Cardiac muscle cell (in vitro differentiated cells and primary cell): ENCODE data around the gene AJAP1. TPM values are rescaled to one million over a fixed set of nuclear protein-coding genes. Genes with fewer than 3 reads are reported as not detected.

Experiments used
- DNase-seq, 2 donors: peaks; one replicate each; pipeline versions ENCODE4 v3.0.0 to v3.0.0-alpha.2; 2010 to 2017; ENCODE audit warnings: low read depth in 1 of 2, low spot score in 1 of 2
- H3K27ac ChIP-seq: fragments of 200-600 bp; sonication (generic); 2 replicates; pipeline ENCODE4 v1.5.1; 2016
- H3K27me3 ChIP-seq: fragments of 200-600 bp; sonication (generic); 2 replicates; pipeline ENCODE4 v1.6.0; 2016; ENCODE audit warnings: control low read depth
- H3K36me3 ChIP-seq: fragments of 200-600 bp; sonication (generic); 2 replicates; pipeline ENCODE4 v1.5.1; 2016; ENCODE audit warnings: control low read depth
- H3K4me1 ChIP-seq: fragments of 200-600 bp; sonication (generic); 2 replicates; pipeline ENCODE4 v1.8.1; 2017; ENCODE audit warnings: low read depth, mild to moderate bottlenecking, mixed run types
- H3K4me3 ChIP-seq: fragments of 200-600 bp; sonication (generic); 2 replicates; pipeline ENCODE4 v1.5.1; 2016; ENCODE audit warnings: mild to moderate bottlenecking
- H3K9me3 ChIP-seq: fragments of 200-600 bp; sonication (generic); 2 replicates; pipeline ENCODE4 v1.5.1; 2017; ENCODE audit warnings: low read depth, mild to moderate bottlenecking, control low read depth
- CTCF ChIP-seq: IDR thresholded peaks from 2 replicates; pipeline ENCODE4 v1.5.1; 2012; ENCODE audit warnings: low read depth, mild to moderate bottlenecking, low read length
- polyA plus RNA-seq: library from polyadenylated mRNA; unstranded; fragments of >200 nt; fragmentation: Nextera tagmentation; extraction: Ambion mirVana; gene quantifications from 2 replicates; pipeline ENCODE4 v1.2.1, GENCODE V29; 2016
- total RNA-seq: library from RNA; depleted of rRNA; stranded (reverse); fragments of >200 nt; gene quantifications from 2 replicates; pipeline ENCODE4 v1.2.3, GENCODE V29; 2016

AJAP1 gene
- total and polyA plus RNA-seq, 2 experiments from 2014 or later = not detected

DNA sequence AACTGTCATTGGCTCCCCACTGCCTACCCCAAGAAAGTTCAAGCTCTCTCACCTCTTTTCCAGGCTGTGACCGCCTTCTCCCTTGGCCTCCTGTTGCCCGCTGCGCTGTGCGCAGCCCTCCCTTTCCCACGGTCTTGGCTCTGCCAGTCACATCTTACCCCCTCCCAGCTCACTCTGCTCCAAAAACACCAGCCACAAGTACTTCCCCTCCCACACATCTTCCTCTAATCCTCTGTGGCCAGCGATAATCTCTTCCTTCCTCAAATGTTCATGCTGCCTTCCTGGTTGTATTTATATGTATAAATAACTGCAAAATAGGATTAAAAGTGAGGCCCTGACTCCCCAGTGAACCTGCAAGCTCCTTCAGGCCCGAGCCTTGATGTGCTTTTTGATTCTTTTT lies 81.8 kb downstream of the AJAP1 start:
- no peaks in the 10 kb centered on the region for H3K9me3 ChIP-seq
- no peaks in the 10 kb centered on the region for H3K4me1 ChIP-seq
- no peak for TF ChIP-seq CTCF
- H3K36me3 ChIP-seq = no peaks in the 10 kb centered on the region
- no peak overlapping the region for H3K4me3 ChIP-seq
- no peak overlapping the region for H3K27ac ChIP-seq
- no peaks in the 10 kb centered on the region for H3K27me3 ChIP-seq
- no peak for DNase-seq

DNA sequence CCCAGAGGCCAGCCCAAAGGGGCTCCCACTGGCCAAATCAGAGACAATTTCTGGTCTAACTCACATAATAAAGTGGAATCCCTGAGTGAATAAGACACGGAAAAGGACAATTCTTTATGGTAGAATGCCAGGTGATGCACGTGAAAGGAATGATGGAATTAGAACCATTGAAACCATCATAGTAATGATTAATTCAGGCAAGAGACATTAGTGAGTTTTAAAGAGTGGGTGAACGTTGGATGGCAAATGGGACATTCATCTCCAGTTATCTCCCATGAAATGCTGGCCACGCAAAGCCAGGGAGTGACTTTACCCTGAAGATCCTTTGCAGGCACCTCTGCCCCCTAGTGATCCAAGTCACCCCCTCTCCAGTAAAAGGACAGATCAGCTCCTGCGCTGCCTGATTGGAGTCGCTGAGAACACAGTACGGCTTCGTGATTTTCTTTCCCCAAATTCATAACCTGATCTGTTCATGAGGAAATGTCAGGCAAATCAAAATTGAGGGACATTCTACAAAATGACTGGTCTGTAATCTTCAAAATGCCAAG lies 87.5 kb downstream of the AJAP1 start:
- DNase-seq = no peak
- H3K27ac ChIP-seq = no peak overlapping the region
- H3K4me1 ChIP-seq = no peaks in the 10 kb centered on the region
- H3K27me3 ChIP-seq = no peaks in the 10 kb centered on the region
- no peak overlapping the region for H3K4me3 ChIP-seq
- TF ChIP-seq CTCF = no peak
- H3K9me3 ChIP-seq = no peaks in the 10 kb centered on the region
- no peaks in the 10 kb centered on the region for H3K36me3 ChIP-seq

- no peak for TF ChIP-seq CTCF
- DNase-seq = no peak
- no peak overlapping the region for H3K4me3 ChIP-seq
- no peaks in the 10 kb centered on the region for H3K27me3 ChIP-seq
- H3K27ac ChIP-seq = no peak overlapping the region
- no peaks in the 10 kb centered on the region for H3K9me3 ChIP-seq
- H3K4me1 ChIP-seq = no peaks in the 10 kb centered on the region
- no peaks in the 10 kb centered on the region for H3K36me3 ChIP-seq
These were observed 89.8 kb downstream of the AJAP1 start for GRCh38 chr1:4743978-4744750.

DNA sequence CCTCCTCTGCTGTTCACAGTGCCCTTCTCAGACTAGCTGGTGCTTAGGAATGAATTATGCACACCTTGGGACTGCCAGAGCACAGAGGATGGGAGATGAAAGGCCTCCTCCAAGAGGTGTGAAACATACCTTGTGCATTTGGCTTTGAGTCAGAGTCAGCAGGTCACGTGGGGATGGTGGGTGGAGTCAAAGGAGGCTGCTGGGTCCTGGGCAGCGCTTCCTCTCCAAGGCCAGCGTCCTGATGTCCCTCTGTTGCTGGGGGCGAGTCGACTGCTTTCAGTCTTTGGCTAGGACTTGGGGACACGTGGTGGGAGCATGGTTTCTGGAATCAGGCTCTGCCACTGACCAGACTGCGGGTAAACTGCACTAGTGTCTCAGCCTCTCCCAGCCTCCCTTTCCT lies 91.2 kb downstream of the AJAP1 start:
- H3K9me3 ChIP-seq = no peaks in the 10 kb centered on the region
- H3K27ac ChIP-seq = no peak overlapping the region
- TF ChIP-seq CTCF = no peak

GRCh38 chr1:4749406-4749805 lies 95.0 kb downstream of the AJAP1 start:
- no peak overlapping the region for H3K27ac ChIP-seq
- no peaks in the 10 kb centered on the region for H3K36me3 ChIP-seq
- TF ChIP-seq CTCF = no peak
- no peak for DNase-seq
- H3K4me1 ChIP-seq = no peaks in the 10 kb centered on the region
- no peak overlapping the region for H3K4me3 ChIP-seq
- H3K27me3 ChIP-seq = no peaks in the 10 kb centered on the region
- H3K9me3 ChIP-seq = no peaks in the 10 kb centered on the region

More for the DNA sequence above, 91.2 kb downstream of the AJAP1 start:
- Histone ChIP-seq H3K27me3 (no peaks in the 10 kb centered on the region), H3K36me3 (no peaks in the 10 kb centered on the region), H3K4me1 (no peaks in the 10 kb centered on the region), H3K4me3 (no peak overlapping the region)
- DNase-seq = no peak
